Thyroid gland (tissue), 4 donors: Measurements from ENCODE around the gene TFF2. TPM values are rescaled to one million over a fixed set of nuclear protein-coding genes. Genes with fewer than 3 reads are reported as not detected.

Experiments
- DNase-seq, 2 donors: peaks; one replicate each; pipeline ENCODE4 v3.0.0-alpha.2; 2019
- H3K27ac ChIP-seq, 3 donors: fragments of 200-600 bp; sonication (generic); 1 replicate in 2 of 3; 2 replicates in 1 of 3; pipeline ENCODE4 v1.5.1; 2016 to 2019; ENCODE audit warnings: mild to moderate bottlenecking in 1 of 3, moderate library complexity in 1 of 3
- H3K27me3 ChIP-seq: fragments of 200-600 bp; sonication (generic); one replicate; pipeline ENCODE4 v1.5.1; 2019
- H3K36me3 ChIP-seq, 2 donors: fragments of 200-600 bp; sonication (generic); one replicate each; pipeline ENCODE4 v1.5.1; 2016 to 2019
- H3K4me1 ChIP-seq, 2 donors: fragments of 200-600 bp; sonication (generic); one replicate each; pipeline ENCODE4 v1.5.1; 2017 to 2019
- H3K4me3 ChIP-seq, 3 donors: fragments of 200-600 bp; sonication (generic); replicated peaks in 1 of 3; 1 replicate in 2 of 3; 2 replicates in 1 of 3; pipeline ENCODE4 v1.5.1; 2016; ENCODE audit warnings: mild to moderate bottlenecking in 1 of 3
- H3K9me3 ChIP-seq: fragments of 200-600 bp; sonication (generic); one replicate; pipeline ENCODE4 v1.5.1; 2017
- CTCF ChIP-seq, 6 experiments: fragments of 200-600 bp in 3 of 6; fragments of 450-650 bp in 3 of 6; sonication (generic) in 3 of 6; IDR thresholded peaks; one replicate each; pipeline ENCODE4 v1.5.1; 2016 to 2019; ENCODE audit warnings: antibody characterized with exemption in 6 of 6, mild to moderate bottlenecking in 2 of 6, inconsistent platforms in 1 of 6, moderate library complexity in 1 of 6
- POLR2A ChIP-seq, 2 donors: fragments of 450-650 bp; IDR thresholded peaks; one replicate each; pipeline ENCODE4 v1.6.1; 2017; ENCODE audit warnings: antibody characterized with exemption in 2 of 2, mild to moderate bottlenecking in 2 of 2, moderate library complexity in 1 of 2
- WGBS, 2 donors: methylation state at CpG; one replicate each; pipeline ENCODE4 v1.1.5; 2017; 5-methylcytosine and 5-hydroxymethylcytosine counted together
- intact Hi-C: fragments of 100-400 bp; cut with DNase I; formaldehyde crosslinking; loops from one replicate; pipeline ENCODE4 v1.15.1; 2023
- total RNA-seq, 4 donors: library from RNA; depleted of rRNA; stranded (reverse); fragments of >200 nt; gene quantifications; one replicate each; pipeline ENCODE4 v1.2.3, GENCODE V29; 2016

TFF2 gene
- total RNA-seq, 4 donors from 2014 or later, result 2.5 to 14.3 TPM; not detected in 2

GRCh38 chr21:42361286-42361685, 10.5 kb upstream of the TFF2 start:
- intact Hi-C loops, result no loop called here

DNA sequence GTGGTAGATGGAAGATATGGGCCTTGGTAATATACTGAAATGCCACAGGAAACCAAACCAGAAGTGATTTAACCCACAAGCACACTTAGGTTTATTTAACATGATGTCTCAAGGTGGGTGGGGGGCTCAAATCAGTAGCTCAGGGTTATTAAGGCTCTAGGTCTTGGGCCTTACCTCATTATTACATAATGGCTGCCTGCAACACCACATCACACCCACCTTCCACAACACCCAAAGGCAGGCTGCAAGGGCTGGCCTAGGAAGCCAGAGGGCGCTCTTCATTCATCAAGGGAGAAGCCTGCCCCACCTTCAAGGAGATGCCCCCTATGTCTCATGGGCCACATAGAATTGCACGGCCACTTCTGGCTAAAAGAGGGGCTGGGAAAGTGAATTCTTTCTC, 9.5 kb upstream of the TFF2 start:
- Histone ChIP-seq H3K9me3 (no peaks in the 10 kb centered on the region), H3K27ac (peak overlapping the region in 1 of 3 donors; percentile 55), H3K36me3 (no peaks in the 10 kb centered on the region), H3K4me1 (peaks cover 29 to 35% of the 10 kb centered on the region in 2 donors), H3K27me3 (no peaks in the 10 kb centered on the region), H3K4me3 (no peak overlapping the region)
- intact Hi-C loops, result no loop called here
- no peak for DNase-seq
- TF ChIP-seq CTCF (IDR thresholded peaks at IDR 0.05), result no peak
- no peak for TF ChIP-seq POLR2A (IDR thresholded peaks at IDR 0.05)
- WGBS, 2 donors, result 100% methylated on average over 2 of the region's 2 CpGs

More at GRCh38 chr21:42361286-42361685, 10.5 kb upstream of the TFF2 start:
- Histone ChIP-seq H3K27ac (peak overlapping the region in 1 of 3 donors; percentile 55), H3K27me3 (no peaks in the 10 kb centered on the region), H3K36me3 (no peaks in the 10 kb centered on the region), H3K4me3 (no peak overlapping the region), H3K4me1 (peaks cover 23 to 29% of the 10 kb centered on the region in 2 donors), H3K9me3 (no peaks in the 10 kb centered on the region)
- TF ChIP-seq POLR2A (IDR thresholded peaks at IDR 0.05), result no peak
- no peak for TF ChIP-seq CTCF (IDR thresholded peaks at IDR 0.05)
- WGBS, 2 donors, result 66 to 72% methylated on average over 6 to 7 of the region's 7 CpGs
- DNase-seq, result no peak

DNA sequence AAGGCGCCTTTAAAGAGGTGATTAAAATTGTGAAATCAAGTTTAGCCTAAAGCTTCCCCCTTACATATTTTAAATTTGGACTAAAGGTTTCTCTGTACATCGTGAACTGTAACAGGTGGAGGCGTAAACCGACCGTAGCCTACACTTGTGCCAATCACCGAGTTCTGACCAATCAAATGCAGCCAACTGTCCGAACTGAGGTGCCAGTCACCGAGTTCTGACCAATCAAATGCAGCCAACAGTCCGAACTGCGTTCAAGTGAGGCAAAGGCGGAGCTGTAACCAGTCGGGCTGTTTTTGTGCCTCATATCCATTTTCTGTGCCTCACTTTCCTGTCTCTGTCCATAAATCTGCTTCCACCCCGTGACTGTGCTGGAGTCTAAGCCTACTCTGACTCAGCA, 8.1 kb upstream of the TFF2 start:
- Histone ChIP-seq H3K4me1 (peaks cover 38 to 43% of the 10 kb centered on the region in 2 donors), H3K9me3 (no peaks in the 10 kb centered on the region), H3K27ac (peak overlapping the region in 1 of 3 donors; percentile 84), H3K4me3 (no peak overlapping the region), H3K27me3 (no peaks in the 10 kb centered on the region), H3K36me3 (no peaks in the 10 kb centered on the region)
- intact Hi-C loops, result no loop called here
- TF ChIP-seq POLR2A (IDR thresholded peaks at IDR 0.05), result no peak
- 88 to 93% methylated on average over 13 of the region's 13 CpGs for WGBS, 2 donors
- DNase-seq, result no peak

GRCh38 chr21:42358261-42358660, 7.5 kb upstream of the TFF2 start:
- Histone ChIP-seq H3K4me3 (no peak overlapping the region), H3K9me3 (no peaks in the 10 kb centered on the region), H3K36me3 (no peaks in the 10 kb centered on the region), H3K4me1 (peaks cover 42% of the 10 kb centered on the region in 2 donors), H3K27me3 (no peaks in the 10 kb centered on the region), H3K27ac (peak overlapping the region in 2 of 3 donors; percentile 84 to 88)
- intact Hi-C loops, result no loop called here
- TF ChIP-seq POLR2A (IDR thresholded peaks at IDR 0.05) (no peak), CTCF (IDR thresholded peaks at IDR 0.05) (no peak)
- WGBS, 2 donors, result 94 to 97% methylated on average over 12 of the region's 12 CpGs
- no peak for DNase-seq

DNA sequence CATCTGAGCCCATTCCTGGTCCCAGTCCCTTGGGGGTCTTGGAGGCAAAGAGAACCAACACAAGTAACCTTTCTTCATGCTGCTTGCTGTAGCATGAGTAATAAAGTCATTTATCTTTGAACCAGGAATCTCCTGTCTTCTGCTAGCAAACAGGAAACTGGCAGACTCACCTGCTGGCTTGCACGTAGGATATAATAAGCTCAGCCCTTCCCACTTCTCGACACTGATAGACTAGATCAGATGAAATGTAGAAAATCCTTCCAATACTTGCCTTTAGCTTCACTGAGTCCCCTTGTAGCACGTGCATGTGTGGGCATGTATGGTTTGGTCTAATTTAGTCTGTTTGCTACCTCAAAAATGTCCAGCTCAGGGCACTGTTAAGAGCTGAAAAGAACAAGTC, 6.5 kb upstream of the TFF2 start:
- Histone ChIP-seq H3K36me3 (no peaks in the 10 kb centered on the region), H3K4me1 (peaks cover 38 to 44% of the 10 kb centered on the region in 2 donors), H3K9me3 (no peaks in the 10 kb centered on the region), H3K27ac (peak overlapping the region; percentile 84 to 90 (median 88)), H3K4me3 (no peak overlapping the region), H3K27me3 (no peaks in the 10 kb centered on the region)
- TF ChIP-seq POLR2A (IDR thresholded peaks at IDR 0.05) (no peak), CTCF (IDR thresholded peaks at IDR 0.05) (no peak)
- 70 to 74% methylated on average over 3 of the region's 3 CpGs for WGBS, 2 donors
- intact Hi-C loops, result no loop called here
- no peak for DNase-seq
